Loucy (cell line): ENCODE measurements around the gene RRAS2.

Source experiments
- H2AFZ ChIP-seq: fragments of 200-600 bp; sonication (generic); 2 replicates; pipeline ENCODE4 v1.6.0; 2016; ENCODE audit warnings: antibody characterized with exemption, mild to moderate bottlenecking, low read length, moderate library complexity
- H3F3A ChIP-seq: fragments of 200-600 bp; 2 replicates; pipeline ENCODE4 v1.6.0; 2016; ENCODE audit warnings: antibody characterized with exemption, low read depth, mild to moderate bottlenecking
- H3K27me3 ChIP-seq: fragments of 200-600 bp; sonication (generic); 2 replicates; pipeline ENCODE4 v1.6.1; 2014; ENCODE audit warnings: low read length, mild to moderate bottlenecking; ENCODE audit not compliant: insufficient read depth, poor library complexity, severe bottlenecking
- H3K36me3 ChIP-seq: fragments of 200-600 bp; sonication (generic); 2 replicates; pipeline ENCODE4 v1.6.1; 2016; ENCODE audit warnings: low read length; ENCODE audit not compliant: insufficient read depth
- H3K4me1 ChIP-seq: fragments of 200-600 bp; sonication (generic); 2 replicates; pipeline ENCODE4 v1.5.1; 2014; ENCODE audit warnings: low read length, mild to moderate bottlenecking; ENCODE audit not compliant: insufficient read depth, poor library complexity, severe bottlenecking
- H3K4me2 ChIP-seq: fragments of 200-600 bp; sonication (generic); 2 replicates; pipeline ENCODE4 v1.6.0; 2014; ENCODE audit warnings: antibody characterized with exemption, low read length, low read depth, mild to moderate bottlenecking; ENCODE audit not compliant: poor library complexity, severe bottlenecking
- H3K4me3 ChIP-seq: fragments of 200-600 bp; sonication (generic); 2 replicates; pipeline ENCODE4 v1.5.1; 2014; ENCODE audit warnings: low read length, mild to moderate bottlenecking, mixed read lengths; ENCODE audit not compliant: poor library complexity, severe bottlenecking
- H3K79me2 ChIP-seq: fragments of 200-600 bp; sonication (generic); 2 replicates; pipeline ENCODE4 v1.6.1; 2014; ENCODE audit warnings: low read length; ENCODE audit not compliant: insufficient read depth
- H3K9ac ChIP-seq: fragments of 200-600 bp; sonication (generic); 2 replicates; pipeline ENCODE4 v1.6.0; 2014; ENCODE audit warnings: mild to moderate bottlenecking, low read depth, low read length, moderate library complexity; ENCODE audit not compliant: poor library complexity, severe bottlenecking
- H3K9me2 ChIP-seq: fragments of 200-600 bp; sonication (generic); replicated peaks from 2 replicates; pipeline ENCODE4 v1.6.1; 2016; ENCODE audit warnings: low read depth, low read length, mixed read lengths
- H3K9me3 ChIP-seq: fragments of 200-600 bp; sonication (generic); 2 replicates; pipeline ENCODE4 v1.6.1; 2014; ENCODE audit warnings: mild to moderate bottlenecking, antibody characterized with exemption, low read length, low read depth; ENCODE audit not compliant: insufficient read depth
- H4K20me1 ChIP-seq: fragments of 200-600 bp; sonication (generic); 2 replicates; pipeline ENCODE4 v1.6.0; 2014; ENCODE audit warnings: antibody characterized with exemption, low read length, mild to moderate bottlenecking; ENCODE audit not compliant: insufficient read depth, poor library complexity, severe bottlenecking
- CTCF ChIP-seq: fragments of 200-600 bp; sonication (generic); conservative IDR thresholded peaks from 2 replicates; pipeline ENCODE4 v1.5.1; 2014; ENCODE audit warnings: mild to moderate bottlenecking, antibody characterized with exemption, low read length
- EZH2phosphoT487 ChIP-seq: fragments of 200-600 bp; IDR thresholded peaks from 2 replicates; pipeline ENCODE4 v1.6.1; 2018; ENCODE audit warnings: antibody characterized with exemption, mild to moderate bottlenecking, moderate library complexity, borderline replicate concordance

The RRAS2 gene

GRCh38 chr11:14322510-14322909 is 36.5 kb downstream of the RRAS2 start:
- H3K4me2 ChIP-seq: no peak overlapping the region

DNA sequence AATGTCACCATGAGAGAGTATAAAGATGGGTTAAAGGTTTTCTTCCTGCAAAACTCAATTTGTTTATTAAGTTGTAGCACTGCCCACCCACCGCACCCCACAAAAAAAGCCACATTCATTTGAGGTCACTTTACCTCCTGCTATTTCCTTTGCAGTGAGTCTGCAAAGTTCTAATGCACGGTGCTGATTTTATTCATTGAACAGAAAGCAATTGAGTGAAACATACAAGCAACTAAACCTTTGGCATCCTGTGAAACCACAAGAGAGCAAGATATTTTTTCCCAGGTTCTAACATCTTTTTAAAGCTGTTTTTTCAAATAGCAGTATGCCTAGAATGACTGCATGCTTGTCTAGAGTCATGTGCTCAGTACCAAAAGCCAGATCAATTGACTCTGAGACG is 39.0 kb downstream of the RRAS2 start:
- H3K36me3 ChIP-seq: no peaks in the 10 kb centered on the region
- H3K4me3 ChIP-seq: no peak overlapping the region
- no peak overlapping the region for H2AFZ ChIP-seq
- no peaks in the 10 kb centered on the region for H3K79me2 ChIP-seq
- H3K9me3 ChIP-seq: no peaks in the 10 kb centered on the region
- H3F3A ChIP-seq: no peaks in the 10 kb centered on the region
- no peaks in the 10 kb centered on the region for H4K20me1 ChIP-seq
- no peak overlapping the region for H3K9ac ChIP-seq
- H3K4me1 ChIP-seq: peaks cover 10% of the 10 kb centered on the region
- H3K4me2 ChIP-seq: peak overlapping the region; percentile 34
- no peaks in the 10 kb centered on the region for H3K9me2 ChIP-seq
- no peaks in the 10 kb centered on the region for H3K27me3 ChIP-seq
- TF ChIP-seq EZH2phosphoT487: no peak
- TF ChIP-seq CTCF: no peak

More at GRCh38 chr11:14322510-14322909, 36.5 kb downstream of the RRAS2 start:
- H3K36me3 ChIP-seq: no peaks in the 10 kb centered on the region
- peaks cover 10% of the 10 kb centered on the region for H3K4me1 ChIP-seq
- H4K20me1 ChIP-seq: no peaks in the 10 kb centered on the region
- H3K9me3 ChIP-seq: no peaks in the 10 kb centered on the region
- H3F3A ChIP-seq: no peaks in the 10 kb centered on the region
- H3K27me3 ChIP-seq: no peaks in the 10 kb centered on the region
- no peak overlapping the region for H3K4me3 ChIP-seq
- no peak for TF ChIP-seq EZH2phosphoT487
- TF ChIP-seq CTCF: no peak
- no peak overlapping the region for H3K9ac ChIP-seq
- H3K9me2 ChIP-seq: no peaks in the 10 kb centered on the region
- H3K79me2 ChIP-seq: no peaks in the 10 kb centered on the region
- no peak overlapping the region for H2AFZ ChIP-seq

- no peak overlapping the region for H2AFZ ChIP-seq
- H3K36me3 ChIP-seq: no peaks in the 10 kb centered on the region
- no peak overlapping the region for H3K9ac ChIP-seq
- no peak overlapping the region for H3K4me3 ChIP-seq
- no peaks in the 10 kb centered on the region for H4K20me1 ChIP-seq
- TF ChIP-seq CTCF (no peak), EZH2phosphoT487 (no peak)
- H3K4me2 ChIP-seq: no peak overlapping the region
- H3K79me2 ChIP-seq: no peaks in the 10 kb centered on the region
- H3K4me1 ChIP-seq: peaks cover 10% of the 10 kb centered on the region
- H3K27me3 ChIP-seq: no peaks in the 10 kb centered on the region
- H3F3A ChIP-seq: no peaks in the 10 kb centered on the region
- H3K9me3 ChIP-seq: no peaks in the 10 kb centered on the region
- no peaks in the 10 kb centered on the region for H3K9me2 ChIP-seq
Measured at GRCh38 chr11:14318581-14318981, 40.4 kb downstream of the RRAS2 start.
